GM21526 (cell line): ENCODE results near the gene SCARB2.
A peak's percentile ranks its signal among the peaks of the same experiment; 100 is the strongest.

Experiments used
- ATAC-seq: cut with Tn5 transposase; IDR thresholded peaks from one replicate; pipeline ENCODE4 v1.9.1; 2021; ENCODE audit warnings: moderate library complexity; ENCODE audit not compliant: unreplicated experiment, low FRiP score

Gene SCARB2

DNA sequence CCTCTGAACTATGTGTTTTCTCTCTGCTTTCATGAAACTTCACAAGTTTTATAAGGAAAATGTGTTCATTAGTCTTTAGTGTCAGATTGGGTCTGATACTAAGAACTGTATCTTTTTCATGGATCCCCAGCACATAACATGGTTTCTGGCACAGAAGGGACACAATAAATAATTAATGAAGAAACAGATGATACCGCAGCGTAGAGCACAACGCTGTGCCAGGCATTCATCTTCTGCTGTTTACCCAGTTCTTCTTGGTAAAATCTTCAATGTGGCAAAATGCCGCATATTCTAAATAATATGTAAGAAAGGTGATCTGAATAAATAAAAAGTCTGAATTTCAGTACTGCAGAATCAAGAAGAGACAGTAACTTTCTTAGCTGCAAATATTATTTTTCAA is 12.3 kb downstream of the SCARB2 start:
- ATAC-seq, result no peak

DNA sequence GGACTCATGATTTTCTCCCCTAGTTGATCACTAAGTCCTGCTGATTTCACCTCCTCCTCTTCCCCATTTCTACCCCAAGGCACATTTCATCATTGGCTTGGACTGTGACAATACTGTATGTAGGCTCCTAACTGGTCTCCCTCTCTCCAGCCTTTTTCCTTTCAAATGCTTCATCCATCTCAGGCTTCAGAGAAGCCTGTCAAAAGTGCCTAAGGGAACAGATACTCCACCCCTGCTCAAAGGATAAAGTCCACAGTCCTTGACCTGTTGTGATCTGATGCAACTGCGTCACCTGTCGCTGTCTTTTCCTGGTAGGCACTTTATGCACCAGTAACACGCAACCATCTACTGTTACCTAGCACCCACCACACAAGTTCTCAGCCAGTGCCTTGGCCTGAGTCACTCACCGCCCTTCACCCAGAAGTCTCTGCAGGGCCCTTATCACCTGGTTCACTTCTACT is 12.8 kb downstream of the SCARB2 start:
- ATAC-seq, result no peak

DNA sequence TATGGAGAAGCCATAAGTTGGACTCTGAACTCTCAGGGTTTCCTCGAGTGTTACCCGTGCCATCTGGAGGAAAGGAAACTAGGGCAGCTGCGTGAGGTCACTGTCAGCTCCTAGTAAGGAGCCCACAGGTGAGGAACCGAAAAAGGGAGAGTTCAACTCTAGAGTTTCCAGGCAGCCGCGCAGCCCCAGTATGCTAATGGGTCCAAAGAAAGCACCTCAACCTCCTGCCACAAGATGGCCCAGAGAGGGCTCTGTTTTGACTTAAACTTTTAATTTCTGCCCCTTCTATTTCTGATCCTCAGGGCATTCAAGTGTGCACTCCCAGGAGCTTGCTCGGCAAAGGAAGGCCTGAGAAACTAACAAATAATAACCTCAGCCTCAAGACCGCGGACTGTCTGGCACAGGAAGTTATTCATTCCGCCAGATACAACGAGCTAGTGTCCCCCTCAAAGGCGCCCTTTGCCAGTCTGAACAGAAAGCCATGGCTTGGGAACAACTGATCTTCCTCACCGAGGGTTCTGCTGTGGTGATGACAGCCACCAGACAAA is 13.9 kb downstream of the SCARB2 start:
- peak; percentile 92 for ATAC-seq

DNA sequence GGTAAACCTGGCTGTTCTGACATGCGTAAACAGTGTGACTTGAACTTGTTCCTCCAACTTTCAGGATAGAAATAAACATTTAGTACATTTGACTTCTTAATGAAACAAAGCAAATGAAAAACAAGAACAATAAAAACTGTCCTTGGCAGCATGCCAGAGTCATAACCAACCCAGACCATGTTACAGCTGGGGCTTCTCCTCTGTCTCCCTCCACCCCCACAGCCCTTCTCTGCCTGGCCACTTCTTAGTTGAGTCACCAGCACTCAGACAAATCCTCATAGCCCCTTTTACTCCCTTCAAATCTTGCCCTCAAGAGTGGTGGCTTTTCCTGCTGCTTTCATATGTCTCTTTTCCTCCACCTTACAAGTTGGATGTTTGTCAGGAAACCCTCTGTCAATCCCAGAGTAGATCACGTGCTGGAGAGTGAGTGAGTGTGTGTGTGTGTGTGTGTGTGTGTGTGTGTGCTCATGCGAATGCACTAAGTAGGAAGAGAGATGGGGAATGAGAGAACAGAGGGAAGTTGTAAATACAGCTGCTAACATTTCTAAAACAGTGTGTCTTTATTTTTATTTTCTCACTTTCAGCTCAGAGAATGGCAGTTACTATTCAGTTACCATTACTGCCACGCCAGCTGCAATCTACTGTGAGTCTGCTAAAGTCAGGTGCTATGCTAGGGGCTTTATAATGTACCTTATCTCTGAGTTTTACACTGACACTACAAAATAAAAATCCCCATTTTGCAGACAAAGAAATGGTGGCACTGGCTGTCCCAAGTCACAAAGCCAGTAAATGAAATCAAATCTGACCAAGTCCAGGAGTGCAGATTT is 15.0 kb downstream of the SCARB2 start:
- ATAC-seq, result peak; percentile 44

DNA sequence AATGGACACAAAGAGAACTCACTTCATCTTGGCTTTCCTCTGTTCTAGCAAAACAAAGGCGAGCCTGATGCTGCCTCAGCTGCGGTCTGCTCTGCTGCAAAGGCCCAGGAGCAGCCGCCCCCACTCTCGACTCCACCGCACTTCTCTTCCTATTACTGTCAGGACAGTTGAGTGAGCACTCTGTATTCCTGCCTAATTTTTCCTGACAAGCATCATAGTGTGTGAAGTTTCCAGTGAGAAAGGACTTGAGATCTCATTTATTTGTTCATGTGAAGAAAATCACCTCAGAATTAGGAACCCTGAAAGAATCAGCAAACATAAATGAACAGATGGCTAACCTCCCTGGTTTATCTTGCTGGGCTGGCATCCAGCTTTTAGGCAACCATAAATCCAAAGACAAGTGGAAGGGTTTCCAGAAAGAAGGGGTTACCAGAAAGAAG is 15.6 kb downstream of the SCARB2 start:
- ATAC-seq, result no peak

DNA sequence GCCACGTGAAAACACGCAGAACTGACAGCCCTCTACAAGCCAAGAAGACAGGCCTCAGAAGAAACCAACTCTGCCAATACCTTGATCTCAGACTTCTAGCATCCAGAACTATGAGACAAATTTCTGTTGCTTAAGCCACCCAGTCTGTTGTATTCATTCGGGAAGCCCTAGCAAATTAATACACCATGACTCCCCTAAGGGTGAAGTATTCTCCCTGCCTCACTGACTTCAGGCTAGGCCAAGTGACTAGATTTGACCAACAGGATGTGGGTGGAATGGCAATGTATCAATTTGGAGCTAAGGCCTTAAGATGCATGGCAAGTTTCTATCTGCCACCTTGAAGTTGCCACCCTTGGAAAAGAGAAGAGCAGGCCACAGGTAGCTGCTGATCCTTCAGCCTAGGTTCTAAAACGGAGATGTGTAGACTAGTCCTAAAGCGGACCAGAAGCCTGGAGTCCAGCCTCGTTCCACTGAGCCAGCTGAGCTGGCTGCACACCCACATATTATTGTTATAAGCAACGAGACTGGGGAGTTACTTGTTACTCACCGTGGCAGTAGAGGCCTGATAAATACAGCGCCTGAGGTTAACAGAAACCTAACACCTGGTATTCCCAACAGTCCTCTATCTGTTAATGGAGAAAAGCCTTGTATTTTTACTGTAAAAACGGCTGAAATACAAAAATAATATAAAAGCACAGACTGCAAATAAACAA is 16.4 kb downstream of the SCARB2 start:
- no peak for ATAC-seq

DNA sequence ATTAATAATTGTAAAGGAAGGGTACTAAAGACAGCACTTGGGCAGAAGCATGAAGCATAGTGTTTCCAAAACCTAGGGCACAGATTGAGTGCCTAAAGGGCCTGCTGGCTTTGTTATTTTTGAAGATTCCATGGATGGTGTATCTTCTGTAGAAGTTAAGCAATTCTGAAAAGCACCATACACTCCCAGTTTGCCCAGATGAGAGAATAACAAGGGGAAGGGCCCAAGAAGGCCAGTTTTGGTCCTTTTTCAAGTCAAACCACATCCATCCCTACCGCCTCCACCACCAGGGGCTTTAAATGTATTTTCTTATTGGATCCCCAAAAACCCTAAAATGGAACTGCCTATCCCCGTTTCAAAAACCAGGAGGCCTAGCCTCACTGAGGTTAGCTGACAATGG is 17.2 kb downstream of the SCARB2 start:
- no peak for ATAC-seq

DNA sequence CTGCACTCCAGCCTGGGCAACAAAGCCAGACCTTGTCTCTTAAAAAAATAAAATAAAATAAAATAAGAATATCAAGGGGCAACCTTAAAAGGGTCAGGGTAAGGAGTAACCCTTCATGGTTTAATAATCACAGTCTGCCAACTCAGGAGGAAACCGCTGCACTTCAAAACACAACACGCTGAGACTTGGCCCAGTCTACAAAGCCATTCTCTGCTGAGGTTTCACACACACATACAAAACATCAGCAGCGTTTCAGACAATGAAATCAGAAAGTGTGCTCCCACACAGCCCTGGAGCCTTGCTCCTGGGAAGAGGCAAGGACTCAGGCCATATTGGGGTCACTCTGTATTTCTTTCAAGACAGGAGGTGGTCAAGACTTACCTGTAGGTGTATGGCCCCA is 18.3 kb downstream of the SCARB2 start:
- ATAC-seq, result no peak

DNA sequence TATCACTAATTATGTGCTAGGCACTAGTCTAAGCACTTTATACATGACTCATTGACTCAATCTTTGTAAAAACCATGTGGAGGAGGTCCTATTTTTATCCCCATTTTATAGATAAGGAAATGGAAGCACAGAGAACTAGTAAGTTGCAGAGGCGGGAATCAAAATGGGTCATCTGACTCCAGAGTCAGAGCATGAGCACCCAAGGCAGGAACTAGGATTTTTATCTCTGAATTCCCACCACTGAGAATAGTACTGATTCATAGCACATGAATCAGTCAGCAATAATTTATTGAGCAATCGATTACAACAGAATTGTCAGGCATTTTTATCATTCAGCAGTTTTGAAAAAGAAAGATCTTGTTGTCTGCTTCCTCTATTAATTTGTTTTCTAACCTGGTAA is 19.3 kb downstream of the SCARB2 start:
- ATAC-seq, result no peak

DNA sequence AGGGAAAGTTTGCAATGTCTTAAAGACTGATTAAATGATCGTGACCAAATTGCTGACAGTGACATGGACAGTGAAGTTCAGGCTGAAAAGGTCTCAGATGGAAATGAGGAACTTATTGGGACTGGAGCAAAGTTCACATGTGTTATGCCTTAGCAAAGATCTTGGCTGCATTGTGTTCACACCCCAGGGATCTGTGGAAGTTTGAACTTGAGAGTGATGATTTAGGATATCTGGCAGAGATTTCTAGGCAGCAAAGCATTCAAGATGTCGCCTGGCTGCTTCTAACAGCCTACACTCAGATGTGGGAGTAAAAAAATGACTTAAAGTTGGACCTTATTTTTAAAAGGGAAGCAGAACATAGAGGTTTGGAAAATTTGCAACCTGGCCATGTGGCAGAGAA is 21.4 kb downstream of the SCARB2 start:
- ATAC-seq, result no peak

DNA sequence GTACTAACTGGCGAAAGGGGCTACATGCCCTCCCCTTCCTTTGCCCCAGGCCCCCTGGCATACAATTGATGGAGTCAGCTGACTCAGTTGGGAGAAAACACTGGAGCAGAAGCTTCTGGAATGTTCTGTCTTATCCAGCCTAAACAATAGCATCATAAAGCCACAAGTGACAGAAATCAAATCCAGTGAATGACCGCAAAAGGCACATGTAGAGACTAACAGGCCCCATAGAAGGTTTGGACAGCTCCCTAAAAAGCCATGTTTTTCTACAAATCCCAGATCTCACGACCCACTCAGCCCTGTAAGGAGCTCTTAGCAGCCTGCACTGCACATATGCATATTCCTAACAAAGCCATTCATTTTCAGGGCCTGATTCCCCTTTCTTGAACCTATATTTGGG is 25.1 kb downstream of the SCARB2 start:
- ATAC-seq, result no peak

DNA sequence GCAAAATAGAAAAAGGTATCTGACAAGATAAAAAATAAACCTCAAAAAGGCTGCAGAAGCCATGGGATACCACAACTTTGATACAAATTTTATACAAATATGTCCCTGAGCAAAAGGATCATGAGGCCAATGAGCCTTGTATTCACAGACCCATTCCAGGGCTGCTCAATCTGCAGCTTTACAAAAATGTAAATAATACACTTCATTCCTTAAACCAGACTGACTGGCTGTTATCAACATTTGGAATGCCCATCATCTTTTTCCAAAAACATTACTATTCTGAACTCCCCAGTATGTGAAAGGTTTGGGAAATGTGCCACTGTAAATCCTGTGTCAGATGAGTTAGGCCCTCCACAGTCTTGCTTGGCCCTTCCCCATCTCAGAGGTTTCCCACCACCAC is 25.5 kb downstream of the SCARB2 start:
- ATAC-seq, result no peak

DNA sequence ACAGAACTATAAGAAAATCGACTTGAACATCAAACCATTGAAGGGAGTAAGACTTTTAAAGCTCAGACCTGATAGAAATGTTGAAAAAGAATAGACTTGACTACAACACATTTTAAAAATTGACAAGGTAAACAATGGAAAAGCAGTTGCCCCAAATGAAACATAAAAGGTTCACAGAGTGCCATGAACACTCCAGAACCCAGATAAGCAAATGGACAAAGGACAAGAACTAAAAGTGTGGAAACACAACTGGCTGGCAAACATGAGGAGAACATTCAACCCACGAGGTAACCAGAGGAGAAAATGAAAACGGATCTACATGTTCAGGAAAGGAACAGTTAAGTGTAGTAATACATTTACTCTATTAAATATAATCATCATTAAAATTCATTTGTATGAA is 26.5 kb downstream of the SCARB2 start:
- no peak for ATAC-seq

DNA sequence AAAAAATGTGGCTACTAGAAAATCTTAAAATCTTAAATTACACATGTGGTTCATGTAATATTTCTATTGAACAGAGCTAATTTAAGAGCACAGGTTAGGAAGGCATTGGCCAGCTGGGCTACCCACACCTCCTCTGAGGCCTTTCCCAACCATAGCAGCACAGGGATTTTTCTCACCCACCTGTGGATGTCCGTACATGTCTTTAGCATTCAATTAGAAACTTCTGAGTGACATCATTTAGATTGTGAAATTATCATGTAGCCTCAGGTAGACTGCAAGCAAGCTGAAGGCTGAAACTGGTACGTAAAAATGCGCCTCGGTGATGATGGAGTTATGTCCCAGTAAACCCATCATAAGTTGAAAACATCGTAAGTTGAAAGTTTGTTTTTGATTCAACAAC is 31.2 kb downstream of the SCARB2 start:
- no peak for ATAC-seq

DNA sequence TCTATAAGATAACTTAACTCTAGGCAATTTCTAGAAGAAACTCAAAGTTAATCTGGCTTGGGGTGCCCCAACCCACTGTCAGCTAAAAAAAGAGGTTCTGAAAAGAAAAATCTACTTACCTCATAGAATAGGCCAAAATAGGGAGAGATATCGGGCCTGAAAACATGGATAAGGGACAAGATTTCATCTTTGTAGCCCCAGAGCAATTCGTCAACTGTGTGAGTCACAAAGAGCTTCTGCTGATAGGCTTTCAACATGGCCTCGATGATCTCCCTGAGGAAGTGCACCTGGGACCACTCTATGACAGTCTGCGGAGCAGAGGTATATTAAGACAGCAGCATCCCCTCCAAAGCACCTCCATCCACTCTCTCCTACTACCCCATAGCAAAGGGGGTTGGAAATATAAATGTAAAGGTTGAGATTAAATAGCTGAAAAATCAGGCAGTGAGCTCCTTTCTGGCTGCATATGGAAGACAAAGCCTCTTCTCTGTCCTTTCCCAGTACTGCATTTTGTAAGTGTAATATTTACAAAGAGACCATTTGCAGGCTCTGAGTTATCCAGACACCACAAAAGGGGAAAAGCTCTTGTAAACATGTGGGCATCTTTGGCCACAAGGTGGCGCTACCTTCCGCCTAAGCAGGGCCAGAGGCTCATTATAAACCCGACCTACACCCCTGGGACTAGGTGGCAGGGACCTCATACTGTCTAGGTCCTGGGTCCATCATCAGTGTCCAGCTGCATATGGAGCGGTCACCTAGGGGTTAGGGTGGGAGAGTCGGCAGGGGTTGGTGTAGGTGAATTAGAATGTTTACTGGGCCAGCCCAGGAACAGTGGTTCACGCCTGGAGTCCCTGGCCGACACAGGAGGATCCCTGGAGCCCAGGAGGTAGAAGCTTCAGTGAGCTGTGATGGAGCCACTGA is 34.0 kb downstream of the SCARB2 start:
- peak; percentile 86 for ATAC-seq

DNA sequence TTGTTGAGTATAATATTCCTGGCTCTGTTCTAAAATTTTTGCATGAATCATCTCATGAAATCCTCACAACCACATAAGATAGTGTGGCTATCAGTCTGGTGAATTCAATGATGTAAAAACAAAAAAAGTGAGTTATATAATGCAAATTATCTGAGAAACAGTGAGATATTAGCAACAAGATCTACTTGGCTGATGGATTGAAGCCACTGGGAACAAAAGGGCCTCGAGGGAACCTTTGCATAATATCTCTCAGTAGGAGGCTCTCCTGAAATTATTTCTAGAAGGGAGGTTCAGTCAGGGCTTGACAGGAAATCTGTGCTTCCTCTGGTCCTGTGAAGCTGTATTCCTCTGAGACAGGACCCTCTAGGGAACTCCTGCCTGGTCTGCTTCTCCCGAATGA is 35.3 kb downstream of the SCARB2 start:
- no peak for ATAC-seq

DNA sequence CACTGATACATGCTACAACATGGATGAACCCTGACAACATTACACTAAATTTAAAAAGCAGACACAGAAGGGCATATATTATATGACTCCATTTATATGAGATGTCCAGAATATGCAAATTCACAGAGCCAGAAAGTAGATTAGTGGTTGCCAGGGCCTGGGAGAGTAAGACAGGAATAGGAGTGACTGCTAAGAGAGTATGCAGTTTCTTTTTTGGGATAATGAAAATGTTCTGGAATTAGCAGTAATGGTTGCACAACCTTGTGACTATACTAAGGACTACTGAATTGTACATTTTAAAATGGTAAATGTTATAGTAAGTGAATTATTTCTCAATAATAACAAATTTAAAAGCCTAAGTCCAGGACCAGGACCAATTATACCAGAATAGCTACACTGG is 35.9 kb downstream of the SCARB2 start:
- ATAC-seq, result no peak

DNA sequence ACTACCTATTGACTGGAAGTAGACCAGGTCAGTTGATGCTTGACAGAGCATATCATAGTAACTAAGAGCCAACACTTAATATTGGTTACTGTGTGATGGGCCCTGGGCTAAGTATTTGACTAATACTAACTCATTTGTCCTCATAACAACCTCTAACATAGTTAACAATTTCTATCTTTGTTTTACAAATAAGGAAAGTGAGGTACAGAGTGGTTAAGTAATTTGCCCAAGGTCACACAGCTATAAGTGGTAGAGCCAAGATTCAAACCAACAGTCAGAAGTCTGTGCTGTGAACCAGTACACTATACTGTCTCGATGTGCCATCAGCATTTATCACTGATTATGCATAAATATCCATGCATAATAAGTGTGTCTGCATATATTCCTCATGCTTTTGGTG is 38.3 kb downstream of the SCARB2 start:
- ATAC-seq, result no peak

DNA sequence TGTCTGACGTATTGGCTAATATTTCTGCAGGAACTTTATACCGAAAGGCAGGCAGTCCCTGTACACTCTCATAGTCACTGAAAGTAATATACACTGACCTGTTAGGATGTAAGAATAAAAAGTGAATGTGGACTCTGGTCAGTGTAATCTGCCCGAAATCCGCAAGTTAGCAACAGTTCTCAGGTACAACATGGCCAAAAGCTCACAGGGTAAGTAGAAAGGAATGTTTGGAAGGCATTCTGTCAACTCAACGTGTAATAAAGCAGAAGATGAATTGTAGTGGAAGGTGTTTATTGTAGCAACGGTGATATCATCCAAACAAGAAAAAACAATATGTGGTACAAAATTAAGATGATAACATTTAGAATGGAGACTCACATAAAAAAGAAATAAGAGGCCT is 39.4 kb downstream of the SCARB2 start:
- no peak for ATAC-seq

DNA sequence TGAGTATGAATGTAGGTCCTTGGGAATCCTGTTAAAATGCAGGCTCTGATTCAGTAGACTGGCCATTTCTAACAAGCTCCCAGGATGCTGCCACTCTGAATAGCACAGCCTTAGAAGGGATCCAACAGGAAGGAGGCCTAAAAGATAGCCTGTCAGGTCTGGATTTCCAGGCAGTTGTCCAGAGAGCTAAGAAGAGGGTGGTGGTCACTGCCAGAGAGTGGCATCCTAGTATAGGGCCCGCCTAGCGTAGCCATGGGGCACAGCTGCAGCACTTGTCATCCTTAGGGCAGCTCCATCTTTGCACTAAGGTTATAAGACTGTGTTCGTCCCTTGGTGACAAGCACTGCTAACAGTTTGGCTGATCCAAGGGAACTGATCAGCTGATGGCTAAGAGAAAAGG is 44.9 kb downstream of the SCARB2 start:
- no peak for ATAC-seq

DNA sequence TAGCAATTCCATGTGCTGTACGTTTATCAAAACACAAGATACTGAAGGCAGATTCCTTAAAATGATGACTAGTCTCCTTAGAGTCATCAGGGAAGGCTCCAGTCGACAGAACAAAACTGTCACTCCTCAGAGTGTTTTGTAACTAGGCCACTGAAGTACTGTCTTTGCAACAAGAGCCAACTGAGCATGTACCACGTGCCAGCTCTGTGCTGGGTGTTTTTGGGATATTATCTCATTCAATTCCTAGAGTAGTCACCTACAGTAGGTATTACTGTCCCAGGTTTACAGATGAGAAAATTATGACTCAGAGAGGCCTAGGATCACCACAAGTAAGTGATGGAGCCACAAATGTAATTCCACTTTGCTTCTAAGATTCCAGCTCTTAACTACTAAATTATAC is 47.1 kb downstream of the SCARB2 start:
- no peak for ATAC-seq
